ENCODE results near the gene TRMT44.
"Not testable (repeated sequence)": the region's sequence is repeated elsewhere in the genome, so short reads cannot be mapped to it uniquely, and the experiment has no call there.

The TRMT44 gene, protein sequence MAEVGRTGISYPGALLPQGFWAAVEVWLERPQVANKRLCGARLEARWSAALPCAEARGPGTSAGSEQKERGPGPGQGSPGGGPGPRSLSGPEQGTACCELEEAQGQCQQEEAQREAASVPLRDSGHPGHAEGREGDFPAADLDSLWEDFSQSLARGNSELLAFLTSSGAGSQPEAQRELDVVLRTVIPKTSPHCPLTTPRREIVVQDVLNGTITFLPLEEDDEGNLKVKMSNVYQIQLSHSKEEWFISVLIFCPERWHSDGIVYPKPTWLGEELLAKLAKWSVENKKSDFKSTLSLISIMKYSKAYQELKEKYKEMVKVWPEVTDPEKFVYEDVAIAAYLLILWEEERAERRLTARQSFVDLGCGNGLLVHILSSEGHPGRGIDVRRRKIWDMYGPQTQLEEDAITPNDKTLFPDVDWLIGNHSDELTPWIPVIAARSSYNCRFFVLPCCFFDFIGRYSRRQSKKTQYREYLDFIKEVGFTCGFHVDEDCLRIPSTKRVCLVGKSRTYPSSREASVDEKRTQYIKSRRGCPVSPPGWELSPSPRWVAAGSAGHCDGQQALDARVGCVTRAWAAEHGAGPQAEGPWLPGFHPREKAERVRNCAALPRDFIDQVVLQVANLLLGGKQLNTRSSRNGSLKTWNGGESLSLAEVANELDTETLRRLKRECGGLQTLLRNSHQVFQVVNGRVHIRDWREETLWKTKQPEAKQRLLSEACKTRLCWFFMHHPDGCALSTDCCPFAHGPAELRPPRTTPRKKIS

GRCh38 chr4:8440492-8441311 lies at the start of gene TRMT44, which contains the start of gene ACOX3:
Gene TRMT44 (plus strand): TSS chr4:8440777. CDS start chr4:8440823, 46 bp downstream.
Gene ACOX3 (minus strand): TSS chr4:8440723. CDS start chr4:8416521, 24,202 bp downstream.
- peak; percentile 34 for DNase-seq

- DNase-seq, result no peak
Measured at GRCh38 chr4:8391071-8391470, 49.5 kb upstream of the TRMT44 start.

DNA sequence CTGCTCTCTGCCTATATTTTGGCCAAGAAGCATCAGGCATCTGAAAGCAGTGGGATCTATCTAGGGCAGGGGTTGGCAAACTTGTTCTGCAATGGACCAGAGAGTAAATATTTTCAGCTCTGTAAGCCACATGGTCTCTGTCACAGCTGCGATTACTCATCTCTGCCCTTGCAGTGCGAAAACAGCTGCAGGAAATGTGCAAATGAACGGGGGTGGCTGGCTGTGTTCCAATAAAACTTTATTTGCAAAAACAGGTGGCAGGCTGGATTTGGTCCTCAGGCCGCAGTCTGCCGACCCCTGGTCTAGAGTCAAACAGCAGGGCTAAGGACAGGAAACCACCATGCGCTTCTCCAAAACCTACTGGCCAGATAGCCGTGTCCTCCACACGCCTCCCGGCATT lies 48.6 kb upstream of the TRMT44 start:
- no peak for DNase-seq

DNA sequence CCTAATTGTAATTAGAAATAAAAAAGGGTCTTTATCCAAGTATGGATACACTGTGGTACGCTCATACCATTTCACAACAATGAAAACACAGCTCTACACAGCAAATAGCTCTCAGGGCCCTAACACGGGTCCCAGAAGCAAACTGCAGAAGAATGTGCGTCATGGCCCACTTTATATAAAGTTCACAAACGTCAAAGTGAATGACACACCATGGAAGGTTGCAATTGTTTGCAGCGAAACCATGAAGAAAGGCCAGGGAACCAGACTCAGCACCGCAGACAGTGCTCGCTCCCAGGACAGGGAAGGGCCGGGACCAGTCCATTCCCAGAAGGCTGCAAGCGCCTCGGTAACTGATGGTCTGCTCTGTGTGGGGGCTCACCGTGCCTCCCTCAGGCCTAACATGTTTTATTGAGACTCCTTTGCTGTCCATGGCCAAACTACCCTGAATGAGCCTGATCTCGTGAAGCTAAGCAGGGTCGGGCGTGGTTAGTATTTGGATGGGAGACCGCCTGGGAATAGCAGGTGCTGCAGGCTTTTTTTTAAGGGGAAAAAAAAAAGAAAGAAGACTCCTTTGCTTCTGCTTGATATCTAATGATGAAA lies 47.9 kb upstream of the TRMT44 start:
- no peak for DNase-seq

GRCh38 chr4:8393593-8394038 lies 47.0 kb upstream of the TRMT44 start:
- DNase-seq, result no peak

DNA sequence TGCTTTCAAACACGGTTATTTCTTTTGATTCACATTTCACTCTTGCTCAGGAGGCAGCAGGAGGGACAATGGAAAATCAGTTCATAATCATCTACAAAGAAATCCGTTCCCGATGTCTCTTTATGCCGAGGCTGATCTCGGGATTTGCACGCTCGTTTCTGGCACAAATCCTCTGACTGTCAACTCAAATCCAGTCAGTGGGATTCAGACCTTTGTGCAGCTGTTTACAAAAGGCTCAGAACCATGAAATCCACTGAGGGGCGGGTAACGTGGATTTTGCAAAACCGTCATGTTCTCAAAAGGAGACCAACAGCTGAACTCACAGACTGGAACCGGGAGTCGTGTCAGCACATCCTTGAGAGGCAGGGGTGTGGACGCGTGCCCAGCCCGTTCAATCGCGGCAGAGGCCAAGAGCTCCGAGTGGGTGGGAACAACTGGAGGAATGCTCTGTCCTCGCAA lies 46.5 kb upstream of the TRMT44 start:
- DNase-seq, result no peak

GRCh38 chr4:8394806-8395205 lies 45.8 kb upstream of the TRMT44 start:
- DNase-seq, result no peak

GRCh38 chr4:8395504-8396296 lies 44.9 kb upstream of the TRMT44 start:
- no peak for DNase-seq

DNA sequence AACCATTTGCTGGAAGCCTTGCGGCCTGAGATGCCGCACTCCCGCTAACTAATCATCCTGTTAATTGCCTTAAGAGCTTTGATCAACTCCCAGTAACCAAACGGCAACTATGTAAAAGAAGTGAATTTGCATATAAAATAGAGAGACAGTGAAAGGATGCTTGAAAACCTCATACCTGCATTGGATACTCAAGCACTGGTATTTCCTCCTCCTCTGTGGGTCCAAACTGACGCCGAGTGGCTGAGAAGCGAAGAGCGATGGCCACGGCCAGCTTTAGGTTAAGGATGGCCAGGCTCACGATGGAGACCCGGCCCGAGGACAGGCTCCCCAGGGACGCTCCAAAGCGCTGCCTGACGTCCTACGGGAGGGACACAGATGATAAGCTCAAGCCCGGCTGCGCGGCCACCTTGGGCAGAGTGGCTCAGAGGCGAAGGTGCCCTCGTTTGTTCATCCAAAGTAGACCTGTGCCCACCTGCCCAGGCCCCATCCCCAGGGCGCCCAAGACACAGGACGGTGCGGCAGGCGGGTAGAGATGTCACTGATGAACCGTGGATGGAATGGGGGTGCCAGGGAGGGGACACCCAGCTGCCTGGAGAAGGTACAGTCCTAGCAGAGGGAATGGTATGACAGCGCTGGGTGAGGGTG lies 43.7 kb upstream of the TRMT44 start:
- DNase-seq, result no peak

DNA sequence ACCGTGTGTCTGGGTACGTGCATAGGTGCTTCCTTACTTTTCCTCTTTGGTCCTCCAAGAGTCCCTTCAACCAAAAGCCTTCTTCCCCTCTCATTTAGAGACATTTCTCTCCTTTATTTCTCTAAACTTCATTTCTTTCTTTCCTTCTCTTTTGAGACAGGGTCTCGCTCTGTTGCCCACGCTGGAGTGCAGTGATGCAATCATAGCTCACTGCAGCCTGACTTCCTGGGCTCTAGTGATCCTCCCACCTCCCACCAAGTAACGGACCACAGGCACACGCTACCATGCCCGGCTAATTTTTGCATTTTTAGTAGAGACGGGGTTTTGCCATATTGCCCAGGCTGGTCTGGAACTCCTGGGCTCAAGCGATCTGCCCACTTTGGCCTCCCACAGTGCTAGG lies 42.2 kb upstream of the TRMT44 start:
- peak; percentile 33 for DNase-seq

DNA sequence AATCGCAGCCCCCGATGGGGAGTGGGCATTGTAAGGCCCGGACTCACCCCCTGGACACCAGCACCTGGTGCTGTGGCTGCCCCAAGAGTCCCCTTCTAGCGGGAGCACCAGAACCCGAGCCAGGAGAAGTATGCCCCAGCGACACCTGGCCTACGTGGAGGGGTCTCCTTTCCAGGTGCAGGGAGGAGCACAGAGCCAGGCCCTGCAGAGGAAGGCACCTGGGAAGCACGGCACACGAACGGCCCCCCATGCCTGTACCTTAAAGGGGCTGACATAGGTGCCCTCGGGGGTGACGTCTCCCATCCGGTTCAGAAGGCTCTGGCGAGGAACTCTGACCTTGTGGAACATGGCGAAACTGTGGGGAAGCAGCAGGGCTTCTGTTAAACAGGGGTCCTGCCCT lies 41.3 kb upstream of the TRMT44 start:
- DNase-seq, result no peak

GRCh38 chr4:8400632-8401325 lies 39.8 kb upstream of the TRMT44 start:
- no peak for DNase-seq

DNA sequence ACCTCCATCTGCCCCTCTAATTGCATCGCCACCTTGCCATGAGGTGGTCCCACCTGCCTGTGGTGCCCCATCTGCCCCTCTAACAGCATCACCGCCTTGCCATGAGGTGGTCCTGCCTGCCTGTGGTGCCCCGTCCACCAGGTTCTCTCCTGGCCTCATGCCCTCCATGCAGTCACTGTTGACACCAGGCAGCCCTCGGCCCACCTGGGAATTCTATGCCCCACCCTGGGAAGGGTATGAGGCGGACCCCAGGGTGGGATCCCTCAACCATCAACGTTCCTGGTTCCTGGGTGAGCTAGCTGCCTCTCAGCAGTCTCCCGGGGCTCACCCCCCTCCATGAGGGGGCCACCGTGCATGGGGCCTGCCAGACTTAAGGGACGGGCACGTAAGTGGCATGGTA lies 38.9 kb upstream of the TRMT44 start:
- no peak for DNase-seq

DNA sequence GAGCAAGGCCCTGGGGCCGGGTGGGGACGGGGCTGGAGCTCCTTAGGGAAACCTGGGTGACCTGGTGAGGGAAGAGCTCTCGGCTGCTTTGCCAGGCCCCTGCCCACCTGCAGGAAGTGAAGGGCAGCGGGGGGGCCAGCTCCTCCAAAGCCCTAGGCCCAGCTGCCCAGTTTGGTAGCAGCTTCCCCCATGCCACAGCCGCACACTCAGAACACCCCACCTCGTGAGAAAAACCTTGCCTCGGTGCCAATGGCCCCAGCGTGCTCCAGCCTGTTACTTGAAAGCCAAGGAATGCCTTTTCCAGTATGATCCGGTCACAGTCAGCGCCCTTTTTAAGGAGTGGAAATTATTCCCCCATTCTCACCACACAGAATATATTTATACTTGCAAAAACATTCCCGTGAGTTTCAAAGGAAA lies 38.4 kb upstream of the TRMT44 start:
- DNase-seq, result no peak

DNA sequence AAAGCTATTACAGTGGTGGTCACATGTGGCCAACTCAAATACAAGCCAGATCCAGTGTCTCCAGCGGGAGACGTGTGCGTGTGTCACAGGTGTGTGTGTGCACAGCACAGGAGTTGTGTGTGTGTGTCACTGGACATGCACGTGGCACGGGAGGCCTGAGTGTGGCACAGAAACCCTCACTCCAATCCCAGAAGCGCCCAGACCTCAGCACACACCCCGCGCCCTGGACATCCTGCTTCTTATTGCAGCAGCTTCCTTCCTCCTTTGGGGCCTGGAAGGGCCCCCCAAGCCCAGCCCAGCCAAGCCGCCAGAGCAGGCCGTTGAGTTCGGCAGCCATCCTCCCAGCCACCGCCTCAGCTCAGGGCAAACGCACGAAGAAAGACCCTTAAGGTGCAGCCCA lies 37.9 kb upstream of the TRMT44 start:
- DNase-seq, result peak; percentile 73

- DNase-seq, result peak; percentile 31
Measured at GRCh38 chr4:8403173-8403753, 37.3 kb upstream of the TRMT44 start.

DNA sequence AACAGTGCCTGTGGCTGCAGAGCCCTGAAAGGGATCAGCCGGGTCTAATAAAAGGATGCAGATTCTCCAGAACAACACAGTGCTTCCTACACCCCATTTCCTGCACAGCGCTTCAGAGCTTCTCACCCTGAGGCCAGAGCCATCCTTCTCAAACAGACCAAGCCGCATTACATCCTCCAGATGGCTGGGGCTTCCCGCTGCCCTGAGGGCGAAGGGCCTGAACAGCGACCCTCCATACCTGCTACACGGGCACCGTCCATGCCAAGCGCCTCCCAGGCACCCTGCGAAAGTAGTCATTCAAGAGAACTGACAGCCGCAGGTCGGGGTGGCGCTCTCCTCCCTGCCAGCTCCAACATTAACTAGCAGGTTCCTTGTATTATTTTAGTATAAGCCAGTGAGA lies 36.6 kb upstream of the TRMT44 start:
- DNase-seq, result no peak

GRCh38 chr4:8404791-8405515 lies 35.6 kb upstream of the TRMT44 start:
- DNase-seq, result no peak

GRCh38 chr4:8405516-8405875 lies 35.1 kb upstream of the TRMT44 start:
- DNase-seq, result no peak

DNA sequence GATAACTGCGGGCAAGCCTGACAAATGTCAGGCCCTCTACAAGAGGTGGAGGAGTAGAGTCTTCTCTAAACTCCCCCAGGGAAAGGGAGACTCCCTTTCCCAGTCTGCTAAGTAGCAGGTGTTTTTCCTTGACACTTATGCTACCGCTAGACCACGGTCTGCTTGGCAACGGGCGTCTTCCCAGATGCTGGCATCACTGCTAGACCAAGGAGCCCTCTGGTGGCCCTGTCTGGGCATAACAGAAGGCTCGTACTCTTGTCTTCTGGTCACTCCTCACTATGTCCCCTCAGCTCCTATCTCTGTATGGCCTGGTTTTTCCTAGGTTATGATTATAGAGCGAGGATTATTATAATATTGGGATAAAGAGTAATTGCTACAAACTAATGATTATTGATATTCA lies 33.7 kb upstream of the TRMT44 start:
- not testable (repeated sequence) for DNase-seq
